Measurements from ENCODE around the gene TNP2. TPM values are rescaled to one million over a fixed set of nuclear protein-coding genes. Genes with fewer than 3 reads are reported as not detected.
A peak's percentile ranks its signal among the peaks of the same experiment; 100 is the strongest.
"Not testable (repeated sequence)": the region's sequence is repeated elsewhere in the genome, so short reads cannot be mapped to it uniquely, and the experiment has no call there.

The TNP2 gene
- total RNA-seq, 2 donors from 2014 or later = not detected

- H3K9me3 Mint-ChIP-seq, ATAC-seq, H3K36me3 Mint-ChIP-seq: not testable (repeated sequence)
These were observed 20.6 kb upstream of the TNP2 start for GRCh38 chr16:11289696-11290095.

GRCh38 chr16:11289202-11289601 lies 20.1 kb upstream of the TNP2 start:
- H3K9me3 Mint-ChIP-seq = no peaks in the 10 kb centered on the region
- no peak overlapping the region for H3K27ac Mint-ChIP-seq
- DNase-seq (ENCODE audit: low spot score in 2 of 2) (no peak), ATAC-seq (no peak)
- H3K36me3 Mint-ChIP-seq = no peaks in the 10 kb centered on the region

More at GRCh38 chr16:11289696-11290095, 20.6 kb upstream of the TNP2 start:
- DNase-seq (ENCODE audit: low spot score in 2 of 2) = not testable (repeated sequence)
- peak overlapping the region in 1 of 2 donors; percentile 8 for H3K27ac Mint-ChIP-seq

GRCh38 chr16:11285842-11286241 lies 16.7 kb upstream of the TNP2 start:
- Mint-ChIP-seq H3K27ac (no peak overlapping the region), H3K36me3 (no peaks in the 10 kb centered on the region), H3K9me3 (no peaks in the 10 kb centered on the region)
- no peak for DNase-seq (ENCODE audit: low spot score in 2 of 2)
- peak in 1 of 2 donors; percentile 64 for ATAC-seq

- no peaks in the 10 kb centered on the region for H3K36me3 Mint-ChIP-seq
- DNase-seq (ENCODE audit: low spot score in 2 of 2) = no peak
- no peak for ATAC-seq
- no peak overlapping the region for H3K27ac Mint-ChIP-seq
- no peaks in the 10 kb centered on the region for H3K9me3 Mint-ChIP-seq
These were observed 14.7 kb upstream of the TNP2 start for GRCh38 chr16:11283820-11284248.

- H3K27ac Mint-ChIP-seq = peak within 1 kb of the TSS in 1 of 2 donors; percentile 58
- DNase-seq (ENCODE audit: low spot score in 2 of 2) (no peak), ATAC-seq (no peak)
- no peaks in the 10 kb centered on the region for H3K9me3 Mint-ChIP-seq
- no peaks in the 10 kb centered on the region for H3K36me3 Mint-ChIP-seq
These were observed 11.7 kb upstream of the TNP2 start, which contains the start of gene PRM1 for GRCh38 chr16:11280616-11281522. PRM1 (minus strand) TSS chr16:11281330; CDS start chr16:11281238, 92 bp downstream.

- H3K9me3 Mint-ChIP-seq = no peaks in the 10 kb centered on the region
- no peak for ATAC-seq
- DNase-seq (ENCODE audit: low spot score in 2 of 2) = no peak
- H3K27ac Mint-ChIP-seq = no peak overlapping the region
- H3K36me3 Mint-ChIP-seq = no peaks in the 10 kb centered on the region
These were observed 9.8 kb upstream of the TNP2 start for GRCh38 chr16:11278681-11279628.

- Mint-ChIP-seq H3K27ac (no peak overlapping the region), H3K36me3 (no peaks in the 10 kb centered on the region), H3K9me3 (no peaks in the 10 kb centered on the region)
- no peak for ATAC-seq
- no peak for DNase-seq (ENCODE audit: low spot score in 2 of 2)
These were observed 8.6 kb upstream of the TNP2 start for GRCh38 chr16:11277607-11278337.

GRCh38 chr16:11276896-11277593 lies 7.9 kb upstream of the TNP2 start:
- H3K9me3 Mint-ChIP-seq = no peaks in the 10 kb centered on the region

GRCh38 chr16:11276143-11276895 lies 7.2 kb upstream of the TNP2 start, which contains the start of gene PRM2:
PRM2 (minus strand) TSS chr16:11276480; CDS start chr16:11276370, 110 bp downstream.
- H3K9me3 Mint-ChIP-seq = no peaks in the 10 kb centered on the region
- peak within 1 kb of the TSS in 1 of 2 donors; percentile 43 for H3K27ac Mint-ChIP-seq
- no peaks in the 10 kb centered on the region for H3K36me3 Mint-ChIP-seq
- DNase-seq (ENCODE audit: low spot score in 2 of 2) (no peak), ATAC-seq (no peak)

More at GRCh38 chr16:11276896-11277593, 7.9 kb upstream of the TNP2 start:
- ATAC-seq (no peak), DNase-seq (ENCODE audit: low spot score in 2 of 2) (no peak)
- no peaks in the 10 kb centered on the region for H3K36me3 Mint-ChIP-seq
- peak overlapping the region in 1 of 2 donors; percentile 43 for H3K27ac Mint-ChIP-seq

GRCh38 chr16:11274964-11275363 lies 5.8 kb upstream of the TNP2 start:
- H3K9me3 Mint-ChIP-seq = no peaks in the 10 kb centered on the region
- H3K36me3 Mint-ChIP-seq = no peaks in the 10 kb centered on the region
- no peak for ATAC-seq
- no peak overlapping the region for H3K27ac Mint-ChIP-seq
- no peak for DNase-seq (ENCODE audit: low spot score in 2 of 2)

GRCh38 chr16:11273721-11274324 lies 4.7 kb upstream of the TNP2 start:
- no peak for ATAC-seq
- no peaks in the 10 kb centered on the region for H3K36me3 Mint-ChIP-seq
- H3K27ac Mint-ChIP-seq = no peak overlapping the region
- no peaks in the 10 kb centered on the region for H3K9me3 Mint-ChIP-seq
- DNase-seq (ENCODE audit: low spot score in 2 of 2) = no peak

GRCh38 chr16:11272921-11273720 lies 4.0 kb upstream of the TNP2 start, which contains the start of gene PRM3:
PRM3 (minus strand) TSS chr16:11273629; CDS start chr16:11273595, 34 bp downstream.
- no peak for DNase-seq (ENCODE audit: low spot score in 2 of 2)
- Mint-ChIP-seq H3K36me3 (no peaks in the 10 kb centered on the region), H3K9me3 (peaks cover 0 to 5% of the 10 kb centered on the region in 2 donors), H3K27ac (no peak within 1 kb of the TSS)
- ATAC-seq = no peak

- no peaks in the 10 kb centered on the region for H3K36me3 Mint-ChIP-seq
- no peak for ATAC-seq
These were observed 3.4 kb upstream of the TNP2 start for GRCh38 chr16:11272484-11272883.

GRCh38 chr16:11271610-11272009 lies 2.5 kb upstream of the TNP2 start:
- Mint-ChIP-seq H3K36me3 (no peaks in the 10 kb centered on the region), H3K9me3 (peaks cover 0 to 5% of the 10 kb centered on the region in 2 donors), H3K27ac (no peak overlapping the region)
- ATAC-seq = no peak
- no peak for DNase-seq (ENCODE audit: low spot score in 2 of 2)

More at GRCh38 chr16:11272484-11272883, 3.4 kb upstream of the TNP2 start:
- H3K27ac Mint-ChIP-seq = no peak overlapping the region
- no peak for DNase-seq (ENCODE audit: low spot score in 2 of 2)
- peaks cover 0 to 5% of the 10 kb centered on the region in 2 donors for H3K9me3 Mint-ChIP-seq

All from activated naive CD4-positive, alpha-beta T cell treated with anti-CD3 and anti-CD28 coated beads, Interleukin-2, amount 50 U/mL, for 72 hours (primary cell).